GM21576 (cell line): Measurements from ENCODE around the gene GRIK3.
"Not testable (repeated sequence)": the region's sequence is repeated elsewhere in the genome, so short reads cannot be mapped to it uniquely, and the experiment has no call there.

ENCODE experiments used
- ATAC-seq: cut with Tn5 transposase; IDR thresholded peaks from one replicate; pipeline ENCODE4 v1.9.1; 2021; ENCODE audit warnings: mild to moderate bottlenecking, moderate library complexity; ENCODE audit not compliant: unreplicated experiment

Gene GRIK3

DNA sequence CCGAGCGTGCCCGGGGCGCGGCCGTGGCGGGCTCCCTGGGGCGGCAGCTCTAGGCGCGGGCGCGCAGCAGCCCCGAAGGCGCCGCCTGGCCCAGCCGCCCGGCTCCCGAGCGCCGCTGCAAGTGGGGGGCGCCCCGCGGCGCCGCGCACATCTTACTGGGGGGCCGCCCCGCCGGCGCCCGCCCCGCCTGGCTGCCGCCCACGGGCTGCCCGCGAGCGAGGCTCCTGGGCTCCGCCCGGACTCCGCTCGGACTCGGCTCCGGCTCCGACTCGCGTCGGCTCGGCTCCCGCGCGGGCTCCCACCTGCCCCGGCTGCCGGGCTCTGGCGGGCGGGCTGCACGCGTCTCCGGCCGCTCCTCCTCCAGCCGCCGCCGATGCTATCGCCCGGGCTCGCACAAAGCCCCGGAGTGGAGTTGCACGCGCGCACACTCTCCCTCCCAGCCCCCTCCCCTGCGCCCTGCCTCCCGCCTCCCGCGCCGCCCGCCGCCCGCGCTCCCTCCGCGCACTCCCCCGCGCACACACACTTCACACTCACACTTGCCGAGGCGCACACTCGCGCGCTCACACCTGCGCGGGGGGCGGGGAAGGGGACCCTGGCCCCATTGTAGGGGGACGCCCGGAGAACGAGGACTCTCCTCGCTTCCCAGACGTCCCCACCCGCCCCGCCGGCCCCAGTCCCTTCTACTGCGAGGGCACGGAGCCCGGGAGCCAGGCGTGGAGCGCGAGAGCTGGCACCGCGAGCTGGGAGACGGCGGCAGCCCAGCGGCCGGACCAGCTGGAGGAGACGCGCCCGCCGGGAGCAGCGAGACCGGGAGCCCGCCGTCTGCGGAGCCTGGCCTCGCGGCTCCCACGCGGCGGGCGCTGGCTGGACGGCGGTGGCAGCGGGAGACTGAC, at the start of gene GRIK3:
GRIK3 (minus strand) TSS at position 395 of the 893 bp plus-strand sequence. CDS start 407 bp downstream, outside the sequence.
- no peak for ATAC-seq

DNA sequence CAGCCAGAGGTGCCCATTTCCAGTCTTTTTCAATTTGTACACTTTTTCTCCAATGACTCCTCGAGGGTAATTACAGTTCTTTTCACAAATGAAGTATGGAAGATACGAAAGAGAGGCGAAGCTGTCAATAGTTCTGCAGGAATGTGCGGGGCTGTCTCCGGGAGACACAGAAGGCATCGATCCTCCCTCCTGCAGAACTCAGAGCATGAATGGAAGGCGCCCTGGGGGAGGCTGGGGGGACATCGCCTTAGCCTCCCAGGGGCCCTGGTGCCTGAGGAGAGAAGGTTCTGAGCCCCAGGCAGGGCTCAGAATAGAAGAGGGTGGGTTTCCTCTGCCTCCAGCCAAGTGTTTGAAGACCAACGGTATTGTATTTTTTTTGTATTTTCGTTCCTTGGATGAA, 49.7 kb upstream of the GRIK3 start:
- no peak for ATAC-seq

DNA sequence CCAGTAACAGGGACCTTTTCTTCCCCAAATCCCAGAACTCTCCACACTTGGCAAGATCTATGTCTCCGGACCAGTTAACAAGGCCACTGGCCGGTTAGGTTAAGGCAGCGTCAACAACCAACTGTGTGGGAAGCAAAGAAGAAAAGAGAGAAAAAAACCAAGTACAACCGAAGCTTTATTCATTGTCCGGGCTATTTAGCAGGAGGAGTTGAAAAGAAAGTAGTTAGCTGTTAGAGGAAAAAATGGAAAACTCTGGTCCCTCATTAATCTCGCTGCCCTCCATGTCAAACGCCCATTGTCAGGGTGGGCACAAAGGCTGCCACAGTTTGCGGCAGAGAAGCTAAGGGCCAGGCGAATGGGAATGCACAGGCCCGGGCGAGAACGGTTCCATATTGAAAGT, 49.3 kb upstream of the GRIK3 start:
- no peak for ATAC-seq

DNA sequence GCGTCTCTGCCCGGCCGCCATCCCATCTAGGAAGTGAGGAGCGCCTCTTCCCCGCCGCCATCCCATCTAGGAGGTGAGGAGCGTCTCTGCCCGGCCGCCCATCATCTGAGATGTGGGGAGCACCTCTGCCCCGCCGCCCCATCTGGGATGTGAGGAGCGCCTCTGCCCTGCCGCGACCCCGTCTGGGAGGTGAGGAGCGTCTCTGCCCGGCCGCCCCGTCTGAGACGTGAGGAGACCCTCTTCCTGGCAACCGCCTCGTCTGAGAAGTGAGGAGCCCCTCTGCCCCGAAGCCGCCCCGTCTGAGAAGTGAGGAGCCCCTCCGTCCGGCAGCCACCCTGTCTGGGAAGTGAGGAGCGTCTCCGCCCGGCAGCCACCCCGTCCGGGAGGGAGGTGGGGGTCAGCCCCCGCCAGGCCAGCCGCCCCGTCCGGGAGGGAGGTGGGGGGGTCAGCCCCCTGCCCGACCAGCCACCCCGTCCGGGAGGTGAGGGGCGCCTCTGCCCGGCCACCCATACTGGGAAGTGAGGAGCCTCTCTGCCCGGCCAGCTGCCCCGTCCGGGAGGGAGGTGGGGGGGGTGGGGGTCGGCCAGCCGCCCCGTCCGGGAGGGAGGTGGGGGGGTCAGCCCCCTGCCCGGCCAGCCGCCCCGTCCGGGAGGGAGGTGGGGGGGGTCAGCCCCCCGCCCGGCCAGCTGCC, 46.1 kb upstream of the GRIK3 start:
- not testable (repeated sequence) for ATAC-seq

DNA sequence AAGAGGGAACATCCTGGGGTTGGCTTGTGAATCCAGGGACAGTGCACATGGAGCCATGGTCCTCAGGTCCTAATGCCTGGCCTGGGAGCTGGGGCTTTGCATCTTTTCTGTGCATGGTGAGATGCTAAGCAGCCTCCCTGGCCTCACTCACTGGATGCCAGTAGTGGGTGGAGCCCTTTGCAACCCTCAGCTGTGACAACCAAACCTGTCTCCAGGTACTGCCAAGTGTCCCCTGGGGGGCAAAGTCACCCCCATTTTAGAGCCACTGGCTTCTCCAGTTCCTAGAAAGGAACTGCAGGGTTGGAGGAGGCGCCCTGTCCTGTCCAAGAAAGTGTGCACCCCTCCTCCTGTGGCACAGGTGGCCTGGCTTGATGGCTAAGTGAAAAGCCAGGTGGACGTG, 44.6 kb upstream of the GRIK3 start:
- no peak for ATAC-seq

DNA sequence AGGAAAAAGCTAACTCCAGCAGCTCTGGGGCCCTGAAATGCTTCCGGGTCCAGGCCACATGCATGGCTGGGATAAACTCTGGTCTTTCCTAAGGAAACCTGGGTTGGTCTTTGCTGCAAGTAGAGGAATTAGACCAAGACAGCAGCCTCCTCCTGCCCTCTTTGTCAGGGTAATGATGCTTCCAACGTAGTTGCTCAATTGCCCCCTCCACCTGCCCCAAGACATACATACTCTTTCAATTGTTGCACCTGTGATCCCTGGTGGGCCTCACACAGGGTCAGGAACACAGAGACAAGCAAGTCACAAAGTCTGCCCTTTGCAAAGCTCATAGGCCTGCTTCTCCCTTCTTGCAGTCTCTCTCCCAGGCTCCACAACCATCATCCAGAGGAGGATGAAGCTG, 41.9 kb upstream of the GRIK3 start:
- ATAC-seq, result no peak

DNA sequence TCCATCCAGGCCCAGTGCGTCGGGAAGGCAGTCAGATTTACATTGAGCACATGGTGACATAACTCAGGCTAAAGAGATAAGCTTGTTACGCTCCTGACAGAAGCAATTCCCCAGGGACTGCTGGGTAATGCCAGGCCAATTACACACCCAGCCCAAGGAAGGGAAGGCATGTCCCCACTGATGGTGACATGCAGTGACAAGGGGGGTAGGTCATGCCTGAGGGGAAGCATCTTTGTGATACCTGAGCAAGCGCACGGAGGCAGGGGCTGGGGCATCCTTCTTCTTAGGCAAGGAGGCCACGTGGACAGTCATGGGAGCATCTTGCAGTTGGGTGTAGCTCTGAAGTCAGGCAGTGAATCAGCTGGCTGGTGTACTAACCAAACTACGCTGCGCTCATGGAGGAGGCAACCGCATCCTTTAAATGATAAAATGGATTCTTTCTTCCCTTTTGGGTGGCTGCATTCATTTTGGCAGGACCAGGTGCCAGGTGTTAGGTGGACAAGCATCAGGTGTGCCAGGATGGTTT, 39.6 kb upstream of the GRIK3 start:
- no peak for ATAC-seq

DNA sequence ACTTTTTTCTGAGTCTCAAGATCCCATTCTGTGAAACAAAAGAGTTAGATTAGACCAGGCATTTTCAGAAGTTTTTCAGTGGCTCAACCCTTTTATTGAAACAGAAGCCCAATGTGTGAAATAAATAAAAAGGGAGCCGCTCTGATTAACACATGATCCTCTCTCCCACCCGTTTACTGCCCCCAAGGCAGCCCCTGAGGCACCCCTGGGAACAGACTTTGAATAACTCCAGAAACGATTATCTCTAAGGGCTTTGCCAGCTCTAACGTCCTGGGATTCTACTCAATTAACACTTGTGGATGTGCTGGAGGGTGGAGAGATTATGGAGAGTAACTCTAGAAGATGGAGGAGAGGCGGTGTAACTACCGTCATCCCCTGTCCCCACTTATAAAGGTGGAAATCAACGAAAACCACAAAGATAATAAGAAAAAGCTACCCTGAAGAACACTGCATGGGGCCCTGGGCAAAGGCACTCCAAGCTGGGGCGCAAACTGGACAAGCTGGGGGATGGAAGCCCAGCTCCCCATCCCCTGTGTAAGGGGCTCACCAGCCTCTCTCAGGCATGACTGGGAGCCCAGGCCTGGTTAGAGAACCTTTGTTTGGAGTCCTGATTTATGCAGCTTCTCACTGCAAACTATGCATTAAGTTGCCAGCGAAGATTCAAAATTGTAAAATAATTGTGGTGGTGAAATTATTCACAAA, 39.0 kb upstream of the GRIK3 start:
- ATAC-seq, result no peak

DNA sequence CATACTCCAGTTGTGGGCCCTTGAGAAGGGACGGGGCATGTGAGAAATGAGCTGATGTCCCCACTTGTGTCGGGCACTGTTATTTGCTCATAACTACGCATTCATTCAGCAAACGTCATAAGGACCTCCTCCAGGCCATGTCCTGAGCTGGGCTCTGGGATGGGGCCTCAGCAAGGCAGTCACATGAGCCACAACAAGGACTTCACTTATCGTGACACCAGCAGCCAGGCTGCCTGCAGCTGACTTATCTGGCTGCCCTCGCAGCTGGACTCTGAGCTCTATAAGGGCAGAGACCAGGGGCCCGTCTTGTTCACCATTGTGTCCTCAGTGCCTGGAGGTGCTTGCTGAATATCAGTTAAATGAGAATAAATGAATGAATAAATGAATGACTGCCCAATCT, 37.5 kb upstream of the GRIK3 start:
- ATAC-seq, result no peak

DNA sequence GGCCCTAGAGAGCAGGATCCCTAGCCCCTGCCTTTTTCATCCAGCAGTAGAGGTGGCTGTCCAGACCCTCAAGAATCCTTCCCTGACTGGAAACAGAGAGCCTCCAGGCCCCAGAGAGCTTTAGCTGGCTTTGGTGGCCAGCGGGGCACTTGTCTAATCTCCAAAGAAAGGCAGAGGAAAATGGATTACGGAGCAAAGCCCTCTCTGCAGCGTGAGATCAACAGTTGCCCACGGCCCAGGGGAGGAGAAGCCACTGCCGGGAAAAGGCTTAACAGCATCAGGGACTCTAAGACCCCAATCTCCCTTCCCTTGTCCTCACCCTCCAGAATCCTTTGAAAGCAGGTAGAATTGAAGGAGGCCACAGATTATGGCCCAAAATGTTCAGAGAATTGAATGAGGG, 35.8 kb upstream of the GRIK3 start:
- ATAC-seq, result no peak

DNA sequence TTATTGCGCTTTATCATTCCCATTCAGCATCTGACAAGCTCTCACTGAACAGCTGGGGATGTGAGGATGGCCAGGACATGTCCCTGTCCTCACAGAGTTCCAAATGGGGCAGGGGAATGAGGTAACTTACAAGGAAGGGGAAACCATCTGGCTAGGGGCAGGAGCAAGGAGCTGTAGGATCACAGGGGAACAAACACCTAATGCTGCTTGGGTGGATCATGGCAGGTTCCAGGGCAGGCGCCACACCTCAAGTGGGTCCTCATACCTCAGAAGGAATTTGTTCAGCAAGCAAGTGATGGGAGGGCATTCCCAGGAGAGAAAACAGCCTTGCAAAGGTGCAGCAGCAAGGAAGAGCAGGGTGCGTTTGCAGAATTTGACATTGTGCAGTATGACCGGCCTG, 35.1 kb upstream of the GRIK3 start:
- no peak for ATAC-seq

DNA sequence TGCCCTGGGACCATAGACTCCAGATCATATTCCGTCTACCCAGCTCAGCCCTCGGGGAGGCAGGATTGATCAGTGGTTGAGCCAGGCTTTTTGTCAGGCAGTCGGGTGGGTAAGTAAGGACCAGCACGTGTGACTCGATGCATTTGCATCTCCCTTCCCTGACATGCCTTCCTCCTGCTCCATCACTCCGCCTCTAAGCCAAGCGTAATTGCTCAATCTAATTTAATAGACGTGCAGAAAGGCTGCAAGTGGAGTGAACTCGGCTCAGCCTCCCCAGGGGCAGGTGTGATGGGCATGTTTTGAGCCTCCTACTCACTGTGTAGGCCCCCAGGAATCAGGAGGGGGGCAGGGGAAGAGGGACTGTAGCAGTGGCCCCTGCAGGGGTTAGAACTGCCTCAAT, 34.6 kb upstream of the GRIK3 start:
- no peak for ATAC-seq

DNA sequence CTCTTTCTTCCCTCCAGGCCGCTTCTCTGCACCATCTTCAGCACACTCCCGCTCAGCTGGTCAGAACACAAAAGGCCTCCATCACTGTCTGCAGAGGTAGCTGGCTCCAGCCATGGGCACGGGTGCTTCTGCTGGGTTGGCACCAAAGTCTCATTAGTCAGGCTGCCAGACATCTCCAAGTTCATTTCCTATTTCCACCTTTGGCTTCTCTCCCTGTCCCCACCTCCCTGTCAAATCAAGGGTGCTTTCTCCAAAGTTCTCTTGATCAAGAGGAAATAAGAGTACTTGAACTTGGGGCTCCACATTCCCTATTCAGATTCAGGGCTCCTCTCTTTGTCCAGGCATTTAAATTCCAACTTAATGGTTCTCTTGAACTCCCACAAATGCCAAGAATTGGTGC, 33.9 kb upstream of the GRIK3 start:
- no peak for ATAC-seq

DNA sequence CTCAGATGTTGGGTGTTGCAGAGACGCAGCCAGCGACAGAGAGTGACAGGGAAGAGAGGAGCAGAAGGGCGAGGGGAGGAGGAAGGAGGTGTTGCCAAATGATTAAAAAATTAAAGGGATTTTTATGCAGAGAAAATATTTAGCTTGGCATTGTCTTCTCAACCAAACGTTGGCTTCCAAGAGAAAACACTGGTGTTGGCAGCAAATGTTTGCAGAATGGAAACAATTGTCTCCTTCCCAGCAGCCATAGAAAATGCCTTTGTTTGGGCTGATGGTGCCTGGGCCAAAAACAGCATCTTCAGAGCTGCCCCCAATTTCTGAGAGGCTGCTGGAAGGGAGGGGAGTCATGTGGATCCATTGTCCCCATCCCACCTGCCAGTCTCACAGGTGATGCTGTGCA, 29.7 kb upstream of the GRIK3 start:
- no peak for ATAC-seq

DNA sequence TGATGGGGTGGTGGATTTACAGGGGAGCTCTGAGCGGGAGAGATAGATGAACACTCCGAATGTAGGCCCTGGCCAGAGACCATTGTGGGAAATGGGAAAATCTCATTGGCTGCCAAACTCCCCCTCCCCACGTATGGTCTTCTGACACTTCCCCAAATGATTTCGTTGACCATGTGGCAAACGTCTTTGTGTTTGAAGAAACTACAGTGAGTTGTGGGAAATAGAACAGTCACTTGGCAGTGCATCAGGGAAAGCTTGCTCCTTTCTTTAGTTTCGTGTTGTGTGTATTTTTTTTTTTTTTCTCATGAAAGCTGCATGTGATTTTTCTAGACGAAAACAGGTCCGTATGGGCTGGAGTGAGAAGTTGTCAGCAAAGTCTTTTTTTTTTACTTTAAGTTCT, 25.0 kb upstream of the GRIK3 start:
- ATAC-seq, result no peak

DNA sequence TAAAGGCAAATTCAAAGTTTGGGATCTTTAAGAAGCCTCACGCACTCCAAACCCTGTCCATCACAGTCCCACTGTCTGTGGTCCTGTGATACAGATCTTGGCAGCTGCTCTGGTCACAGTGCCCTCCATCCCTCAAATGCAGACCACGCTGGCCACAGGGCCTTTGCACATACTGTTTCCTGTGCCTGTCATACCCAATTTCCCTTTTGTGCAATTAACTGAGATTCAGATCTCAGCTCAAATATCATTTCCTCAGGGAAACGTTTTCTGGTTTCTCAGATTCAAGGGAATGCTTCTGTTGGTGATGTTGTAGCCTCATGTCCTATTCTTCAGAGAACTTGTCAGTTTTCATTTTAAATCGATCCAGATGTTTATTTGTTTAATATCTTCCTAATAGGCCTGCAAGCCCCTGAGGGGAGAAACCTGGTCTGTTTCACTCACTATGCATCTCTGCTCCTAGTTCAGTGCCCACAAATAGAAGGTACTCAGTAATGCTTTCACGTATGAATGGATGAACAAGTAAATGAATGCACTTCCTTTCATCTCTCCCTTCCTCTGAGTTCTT, 24.2 kb upstream of the GRIK3 start:
- ATAC-seq, result no peak

DNA sequence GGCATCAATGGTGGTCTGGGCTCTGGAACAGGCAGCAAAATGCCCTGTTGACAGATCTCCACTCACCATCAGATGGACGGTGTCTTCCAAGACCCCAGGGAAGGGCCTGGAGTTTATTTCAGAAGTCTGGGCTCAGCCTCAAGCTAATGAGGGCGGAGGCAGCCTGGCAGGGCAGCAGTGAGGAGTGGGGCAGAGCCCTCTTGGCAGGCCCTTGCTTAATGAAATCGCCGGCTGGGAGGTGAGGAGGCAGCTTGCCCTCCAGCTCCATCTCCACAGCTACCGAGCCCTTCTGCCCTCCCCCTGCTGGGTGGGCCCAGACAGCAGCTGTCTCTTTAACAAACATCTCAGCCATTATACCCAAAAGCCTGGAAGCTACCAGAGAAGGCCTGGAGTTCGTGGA, 22.0 kb upstream of the GRIK3 start:
- no peak for ATAC-seq

DNA sequence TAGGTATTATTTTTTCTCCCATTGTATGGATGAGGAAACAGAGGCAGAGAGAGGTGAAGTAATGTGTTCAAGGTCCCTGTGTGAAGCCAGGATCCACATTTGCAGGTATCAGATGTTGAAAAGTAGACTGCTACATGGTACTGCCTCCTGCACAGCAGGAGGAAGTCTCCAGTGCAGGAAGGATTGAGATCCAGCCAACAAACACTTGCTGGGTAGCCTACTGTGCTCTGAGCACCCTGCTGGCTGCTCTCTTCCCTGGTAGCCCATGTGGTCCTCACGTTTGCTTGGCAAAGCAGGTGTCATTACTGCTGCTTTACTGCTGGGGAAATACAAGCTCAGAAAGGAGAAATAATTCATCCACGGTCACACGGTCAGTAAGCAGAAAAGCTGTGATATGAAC, 21.3 kb upstream of the GRIK3 start:
- ATAC-seq, result no peak

DNA sequence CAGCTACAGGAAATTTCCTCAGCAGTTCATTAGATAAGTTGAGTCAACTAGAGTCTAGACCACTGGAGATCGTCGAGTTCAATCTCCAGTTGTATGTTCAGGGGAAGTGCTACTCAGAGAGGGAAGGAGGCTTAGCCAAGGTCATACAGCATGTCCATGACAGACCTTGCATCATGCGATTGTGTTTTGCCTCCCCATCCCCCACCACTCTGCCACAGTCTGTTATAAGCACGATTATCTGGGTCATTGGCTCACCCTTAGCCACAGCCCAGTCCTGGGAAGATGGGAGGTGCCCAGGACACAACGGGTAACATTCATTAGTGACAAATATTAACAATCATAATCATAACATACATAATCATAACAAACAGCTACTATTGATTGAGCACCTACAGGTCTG, 18.9 kb upstream of the GRIK3 start:
- ATAC-seq, result no peak

DNA sequence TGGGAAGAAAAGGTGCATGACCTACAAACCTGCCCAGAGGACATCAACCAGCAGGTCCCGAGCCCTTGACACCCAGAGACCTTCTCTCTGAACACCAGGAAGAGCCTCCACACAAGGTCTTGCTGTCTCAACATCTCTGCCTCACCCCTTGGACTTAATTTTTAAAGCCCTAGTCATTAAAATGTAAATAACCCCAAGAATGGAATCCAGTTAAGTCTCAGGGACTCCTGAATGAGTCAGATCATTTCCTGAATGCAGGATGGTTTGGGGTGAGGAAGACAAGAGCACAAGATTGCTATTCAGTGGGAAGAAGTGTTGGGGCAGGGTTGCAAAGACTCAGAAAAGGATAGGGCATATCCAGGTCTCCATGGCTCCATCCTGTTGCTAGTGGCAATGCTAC, 17.8 kb upstream of the GRIK3 start:
- no peak for ATAC-seq

DNA sequence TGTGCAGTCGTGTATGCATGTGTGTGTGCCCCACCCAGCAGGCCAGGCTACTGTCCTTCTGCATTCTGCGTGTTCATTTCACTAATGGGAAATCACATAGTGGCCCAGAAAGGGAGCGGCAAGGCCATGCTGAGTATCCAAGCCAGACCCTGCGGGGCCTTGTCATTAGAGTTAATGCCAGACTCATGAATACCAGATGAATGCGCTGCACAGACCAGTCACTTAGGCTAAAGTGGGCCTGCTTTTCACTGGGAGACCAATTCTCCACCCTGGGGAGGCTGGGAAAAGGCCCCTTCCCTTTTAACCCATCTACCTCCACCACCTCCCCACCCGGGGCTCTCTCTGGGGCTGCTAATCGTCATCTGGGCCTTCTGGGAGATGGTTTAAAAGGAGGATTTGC, 17.0 kb upstream of the GRIK3 start:
- no peak for ATAC-seq
